GM13976 (cell line): Measurements from ENCODE around the gene ESPN.
A peak's percentile ranks its signal among the peaks of the same experiment; 100 is the strongest.

Experiments
- DNase-seq: peaks from one replicate; pipeline ENCODE4 v3.0.0; 2012; ENCODE audit warnings: low spot score
- in situ Hi-C: fragments of 300-500 bp; cut with MboI; formaldehyde crosslinking; loops from one replicate; pipeline ENCODE4 v1.12.0; 2022; ENCODE audit warnings: low sequenced_read_pairs, mixed read lengths, inconsistent platforms; ENCODE audit not compliant: unreplicated experiment
- TF ChIP-seq, protein P1 (sequence below): IDR thresholded peaks from 2 replicates; pipeline ENCODE4 v1.5.1; 2012; ENCODE audit warnings: borderline replicate concordance, mild to moderate bottlenecking; ENCODE audit not compliant: insufficient read depth; ENCODE audit errors: extremely low read depth, missing control alignments, control extremely low read depth

Gene ESPN

GRCh38 chr1:6497215-6497866 is 72.8 kb downstream of the ESPN start:
- in situ Hi-C loops: no loop called here
- peak; percentile 80 for DNase-seq
- TF ChIP-seq, protein P1, sequence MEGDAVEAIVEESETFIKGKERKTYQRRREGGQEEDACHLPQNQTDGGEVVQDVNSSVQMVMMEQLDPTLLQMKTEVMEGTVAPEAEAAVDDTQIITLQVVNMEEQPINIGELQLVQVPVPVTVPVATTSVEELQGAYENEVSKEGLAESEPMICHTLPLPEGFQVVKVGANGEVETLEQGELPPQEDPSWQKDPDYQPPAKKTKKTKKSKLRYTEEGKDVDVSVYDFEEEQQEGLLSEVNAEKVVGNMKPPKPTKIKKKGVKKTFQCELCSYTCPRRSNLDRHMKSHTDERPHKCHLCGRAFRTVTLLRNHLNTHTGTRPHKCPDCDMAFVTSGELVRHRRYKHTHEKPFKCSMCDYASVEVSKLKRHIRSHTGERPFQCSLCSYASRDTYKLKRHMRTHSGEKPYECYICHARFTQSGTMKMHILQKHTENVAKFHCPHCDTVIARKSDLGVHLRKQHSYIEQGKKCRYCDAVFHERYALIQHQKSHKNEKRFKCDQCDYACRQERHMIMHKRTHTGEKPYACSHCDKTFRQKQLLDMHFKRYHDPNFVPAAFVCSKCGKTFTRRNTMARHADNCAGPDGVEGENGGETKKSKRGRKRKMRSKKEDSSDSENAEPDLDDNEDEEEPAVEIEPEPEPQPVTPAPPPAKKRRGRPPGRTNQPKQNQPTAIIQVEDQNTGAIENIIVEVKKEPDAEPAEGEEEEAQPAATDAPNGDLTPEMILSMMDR: no peak

- in situ Hi-C loops: no loop called here
- TF ChIP-seq, protein P1: no peak
- DNase-seq: no peak
Observed at GRCh38 chr1:6497867-6498575, 73.4 kb downstream of the ESPN start.

- in situ Hi-C loops: no loop called here
Observed at GRCh38 chr1:6498576-6499111, 74.1 kb downstream of the ESPN start.

DNA sequence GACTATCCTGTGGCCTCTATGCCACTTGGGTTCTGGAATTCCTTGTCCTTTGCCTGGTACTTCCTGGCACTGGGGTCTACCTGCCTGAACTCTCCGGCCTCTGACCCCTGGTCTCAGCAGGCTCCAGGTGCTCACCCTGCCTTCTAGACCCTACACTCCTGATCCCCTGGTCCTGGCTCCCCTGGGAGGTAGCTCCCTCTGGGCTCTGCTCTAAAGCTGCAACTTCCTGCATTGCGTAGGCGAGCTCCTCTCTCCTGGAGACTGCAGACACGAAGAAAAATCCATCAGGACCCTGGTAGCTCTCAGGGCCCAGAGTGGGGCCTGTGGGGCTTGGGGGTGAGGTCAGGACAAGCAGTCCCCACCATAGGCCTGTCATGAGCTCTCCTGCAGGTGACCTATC is 74.7 kb downstream of the ESPN start:
- no peak for DNase-seq
- TF ChIP-seq, protein P1: no peak
- in situ Hi-C loops: no loop called here

More at GRCh38 chr1:6498576-6499111, 74.1 kb downstream of the ESPN start:
- no peak for DNase-seq
- TF ChIP-seq, protein P1: no peak

GRCh38 chr1:6500544-6501278 is 76.1 kb downstream of the ESPN start:
- no peak for DNase-seq
- TF ChIP-seq, protein P1: no peak
- in situ Hi-C loops: no loop called here

DNA sequence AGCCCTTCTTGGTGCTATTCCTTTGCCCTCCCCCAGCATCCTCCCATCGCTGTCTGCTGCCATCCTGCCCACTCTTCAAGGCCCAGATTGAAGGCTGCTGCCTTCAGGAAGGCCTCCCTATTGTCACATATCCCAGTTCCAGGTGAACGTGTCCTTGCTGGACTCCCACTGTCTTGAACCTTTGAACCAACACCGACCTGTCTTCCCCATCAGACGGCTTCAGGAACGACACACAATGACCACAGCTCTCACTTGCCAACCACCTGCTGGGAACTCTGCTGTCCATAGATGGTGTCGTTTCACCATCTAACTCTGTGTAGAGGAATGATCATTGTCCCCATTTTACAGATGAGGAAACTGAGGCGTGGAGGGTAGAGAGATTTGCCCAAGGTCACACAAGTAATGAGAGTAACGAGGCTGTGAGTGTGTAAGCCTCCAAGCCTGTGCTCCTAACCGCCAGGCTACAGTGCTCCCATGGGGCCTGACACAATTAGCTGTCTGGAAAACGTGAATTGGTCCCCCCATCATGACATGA is 76.8 kb downstream of the ESPN start:
- TF ChIP-seq, protein P1: no peak
- no peak for DNase-seq
- in situ Hi-C loops: no loop called here
